GM23248 (cell line): Measurements from ENCODE around the gene PHLPP1. TPM values are rescaled to one million over a fixed set of nuclear protein-coding genes. Genes with fewer than 3 reads are reported as not detected.

Source experiments
- DNase-seq: peaks from one replicate; pipeline ENCODE4 v3.0.0-alpha.2; 2015
- H2AFZ ChIP-seq: fragments of 200-600 bp; sonication (generic); 2 replicates; pipeline ENCODE4 v1.6.1; 2016; ENCODE audit warnings: antibody characterized with exemption
- H3F3A ChIP-seq: fragments of 200-600 bp; sonication (generic); 2 replicates; pipeline ENCODE4 v1.6.1; 2016; ENCODE audit warnings: mild to moderate bottlenecking, antibody characterized with exemption, mixed run types; ENCODE audit not compliant: insufficient read depth
- H3K27ac ChIP-seq: fragments of 200-600 bp; sonication (generic); 2 replicates; pipeline ENCODE4 v1.5.1; 2016; ENCODE audit warnings: mild to moderate bottlenecking
- H3K27me3 ChIP-seq: fragments of 200-600 bp; sonication (generic); replicated peaks from 2 replicates; pipeline ENCODE4 v1.6.1; 2016; ENCODE audit warnings: mild to moderate bottlenecking; ENCODE audit not compliant: insufficient read depth
- H3K36me3 ChIP-seq: fragments of 200-600 bp; sonication (generic); 2 replicates; pipeline ENCODE4 v1.6.1; 2016; ENCODE audit warnings: low read depth, mild to moderate bottlenecking
- H3K4me1 ChIP-seq: fragments of 200-600 bp; sonication (generic); 2 replicates; pipeline ENCODE4 v1.6.1; 2016; ENCODE audit warnings: mild to moderate bottlenecking; ENCODE audit not compliant: insufficient read depth
- H3K4me2 ChIP-seq: fragments of 200-600 bp; sonication (generic); one replicate; pipeline ENCODE4 v1.6.1; 2016; ENCODE audit warnings: mild to moderate bottlenecking; ENCODE audit not compliant: unreplicated experiment
- H3K4me3 ChIP-seq: fragments of 200-600 bp; sonication (generic); 2 replicates; pipeline ENCODE4 v1.5.1; 2016; ENCODE audit warnings: mild to moderate bottlenecking
- H3K79me2 ChIP-seq: fragments of 200-600 bp; sonication (generic); 2 replicates; pipeline ENCODE4 v1.6.1; 2016; ENCODE audit warnings: mild to moderate bottlenecking; ENCODE audit not compliant: insufficient read depth
- H3K9ac ChIP-seq: fragments of 200-600 bp; sonication (generic); 2 replicates; pipeline ENCODE4 v1.6.1; 2016; ENCODE audit warnings: mild to moderate bottlenecking
- H3K9me2 ChIP-seq: fragments of 200-600 bp; sonication (generic); 2 replicates; pipeline ENCODE4 v1.6.1; 2016; ENCODE audit warnings: mixed run types, mild to moderate bottlenecking, moderate library complexity; ENCODE audit not compliant: insufficient read depth
- H3K9me3 ChIP-seq: fragments of 200-600 bp; sonication (generic); one replicate; pipeline ENCODE4 v1.6.1; 2017; ENCODE audit warnings: low read depth
- H4K20me1 ChIP-seq: fragments of 200-600 bp; sonication (generic); 2 replicates; pipeline ENCODE4 v1.6.0; 2016; ENCODE audit not compliant: insufficient read depth
- EZH2 ChIP-seq: fragments of 200-600 bp; sonication (generic); IDR thresholded peaks from 2 replicates; pipeline ENCODE4 v1.6.1; 2018; ENCODE audit warnings: antibody characterized with exemption, mild to moderate bottlenecking; ENCODE audit not compliant: insufficient read depth, poor library complexity, severe bottlenecking
- EZH2phosphoT487 ChIP-seq: fragments of 200-600 bp; sonication (generic); IDR thresholded peaks from 2 replicates; pipeline ENCODE4 v1.6.1; 2018; ENCODE audit warnings: antibody characterized with exemption, moderate library complexity, mild to moderate bottlenecking, low read depth; ENCODE audit not compliant: insufficient read depth
- WGBS, 2 experiments: methylation state at CpG; one replicate each; pipeline ENCODE4 v1.1.6; 2015 to 2017; ENCODE audit warnings: low lambda C conversion rate in 2 of 2, low coverage in 1 of 2; ENCODE audit errors: missing lambda C conversion rate in 2 of 2; 5-methylcytosine and 5-hydroxymethylcytosine counted together
- in situ Hi-C: fragments of 300-500 bp; cut with MboI; formaldehyde crosslinking; loops from 2 replicates; pipeline ENCODE4 v1.15.0; 2020
- polyA plus RNA-seq: library from polyadenylated mRNA; unstranded; fragments of >200 nt; fragmentation: Nextera tagmentation; extraction: Ambion mirVana; gene quantifications from 2 replicates; pipeline ENCODE4 v1.2.1, GENCODE V29; 2016
- total RNA-seq: library from RNA; depleted of rRNA; stranded (reverse); fragments of >200 nt; shearing (Covaris generic); gene quantifications from 2 replicates; pipeline ENCODE4 v1.2.3, GENCODE V29; 2014

Gene PHLPP1
- total and polyA plus RNA-seq, 2 experiments from 2014 or later, result 1.1 to 6.8 TPM

- H3K9me2 ChIP-seq, result no peaks in the 10 kb centered on the region
- no peak for DNase-seq
- WGBS, 2 experiments, result 88 to 90% methylated on average over 5 of the region's 5 CpGs
- H3K4me3 ChIP-seq, result no peak overlapping the region
- peaks cover 13% of the 10 kb centered on the region for H3K4me1 ChIP-seq
- H2AFZ ChIP-seq, result no peak overlapping the region
- H4K20me1 ChIP-seq, result no peaks in the 10 kb centered on the region
- peaks cover 55% of the 10 kb centered on the region for H3K79me2 ChIP-seq
- H3K9me3 ChIP-seq, result no peaks in the 10 kb centered on the region
- H3K9ac ChIP-seq, result no peak overlapping the region
- peak overlapping the region; percentile 48 for H3K27ac ChIP-seq
- H3F3A ChIP-seq, result peaks cover 14% of the 10 kb centered on the region; the same call in 1 of the 2 replicates
- no peaks in the 10 kb centered on the region for H3K36me3 ChIP-seq
- H3K27me3 ChIP-seq, result no peaks in the 10 kb centered on the region
- in situ Hi-C loops, result no loop called here
- TF ChIP-seq EZH2 (no peak), EZH2phosphoT487 (no peak)
- H3K4me2 ChIP-seq, result no peak overlapping the region
These were observed 45.0 kb downstream of the PHLPP1 start for GRCh38 chr18:62760403-62760734.

- WGBS, 2 experiments, result 89 to 90% methylated on average over 7 of the region's 7 CpGs
- Histone ChIP-seq H4K20me1 (no peaks in the 10 kb centered on the region), H3K4me1 (peaks cover 26% of the 10 kb centered on the region), H3K27ac (no peak overlapping the region), H3K79me2 (peaks cover 32% of the 10 kb centered on the region), H3K4me2 (no peak overlapping the region), H3K9ac (no peak overlapping the region), H3K9me3 (no peaks in the 10 kb centered on the region), H3F3A (peaks cover 14% of the 10 kb centered on the region; the same call in 1 of the 2 replicates), H3K4me3 (no peak overlapping the region), H3K27me3 (no peaks in the 10 kb centered on the region), H3K9me2 (no peaks in the 10 kb centered on the region), H3K36me3 (no peaks in the 10 kb centered on the region), H2AFZ (no peak overlapping the region)
- in situ Hi-C loops, result no loop called here
- DNase-seq, result no peak
- TF ChIP-seq EZH2, result no peak
- TF ChIP-seq EZH2phosphoT487, result no peak
These were observed 47.8 kb downstream of the PHLPP1 start for GRCh38 chr18:62763101-62763521.

- Histone ChIP-seq H3K4me2 (no peak overlapping the region), H3K27ac (no peak overlapping the region), H3K79me2 (peaks cover 16% of the 10 kb centered on the region), H3K36me3 (no peaks in the 10 kb centered on the region), H3K27me3 (no peaks in the 10 kb centered on the region), H2AFZ (no peak overlapping the region), H3K4me1 (peaks cover 33% of the 10 kb centered on the region), H3K9me3 (no peaks in the 10 kb centered on the region), H4K20me1 (no peaks in the 10 kb centered on the region), H3K9me2 (no peaks in the 10 kb centered on the region), H3F3A (no peaks in the 10 kb centered on the region), H3K9ac (no peak overlapping the region), H3K4me3 (no peak overlapping the region)
- in situ Hi-C loops, result no loop called here
- TF ChIP-seq EZH2phosphoT487 (no peak), EZH2 (no peak)
- no peak for DNase-seq
- WGBS, 2 experiments, result 93 to 98% methylated on average over 4 of the region's 4 CpGs
These were observed 50.9 kb downstream of the PHLPP1 start for GRCh38 chr18:62766266-62766665.

DNA sequence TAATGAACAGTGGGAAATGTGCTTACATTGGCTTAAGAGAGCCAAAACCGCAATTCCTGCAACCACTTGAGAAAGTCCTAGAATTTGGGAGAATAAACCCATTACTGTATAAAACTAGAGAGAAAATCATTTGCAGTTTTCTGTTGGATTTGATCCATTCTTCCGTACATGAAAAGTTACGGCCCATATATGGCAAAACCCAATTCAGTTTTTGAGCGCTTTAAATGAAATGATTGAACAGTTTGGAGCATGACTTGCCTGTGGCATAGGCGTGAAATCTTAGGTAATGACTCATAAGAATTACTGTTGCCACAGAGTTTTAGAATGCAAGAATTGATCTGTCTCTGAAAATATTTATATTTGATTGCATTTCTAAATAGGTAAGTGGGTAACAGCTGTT lies 52.0 kb downstream of the PHLPP1 start:
- TF ChIP-seq EZH2phosphoT487 (no peak), EZH2 (no peak)
- DNase-seq, result peak; percentile 55
- H3K4me1 ChIP-seq, result peaks cover 33% of the 10 kb centered on the region
- no peaks in the 10 kb centered on the region for H3K9me2 ChIP-seq
- no peaks in the 10 kb centered on the region for H3K36me3 ChIP-seq
- H3K9me3 ChIP-seq, result no peaks in the 10 kb centered on the region
- H3K4me3 ChIP-seq, result no peak overlapping the region
- no peaks in the 10 kb centered on the region for H4K20me1 ChIP-seq
- in situ Hi-C loops, result no loop called here
- H3K27me3 ChIP-seq, result no peaks in the 10 kb centered on the region
- H3K9ac ChIP-seq, result no peak overlapping the region
- no peaks in the 10 kb centered on the region for H3F3A ChIP-seq
- H3K79me2 ChIP-seq, result peaks cover 26% of the 10 kb centered on the region
- WGBS, 2 experiments, result 71% methylated on average over 5 of the region's 5 CpGs
- H2AFZ ChIP-seq, result no peak overlapping the region
- H3K27ac ChIP-seq, result no peak overlapping the region
- H3K4me2 ChIP-seq, result peak overlapping the region; percentile 5

GRCh38 chr18:62767836-62768557 lies 52.7 kb downstream of the PHLPP1 start:
- Histone ChIP-seq H4K20me1 (no peaks in the 10 kb centered on the region), H3F3A (no peaks in the 10 kb centered on the region), H3K79me2 (peaks cover 33% of the 10 kb centered on the region), H3K4me2 (peak overlapping the region; percentile 5), H3K9me3 (no peaks in the 10 kb centered on the region), H3K27me3 (no peaks in the 10 kb centered on the region), H3K4me3 (no peak overlapping the region), H3K9me2 (no peaks in the 10 kb centered on the region), H2AFZ (no peak overlapping the region), H3K4me1 (peaks cover 33% of the 10 kb centered on the region), H3K27ac (no peak overlapping the region), H3K9ac (no peak overlapping the region), H3K36me3 (no peaks in the 10 kb centered on the region)
- WGBS, 2 experiments, result 82 to 88% methylated on average over 3 of the region's 3 CpGs
- in situ Hi-C loops, result no loop called here
- TF ChIP-seq EZH2 (no peak), EZH2phosphoT487 (no peak)
- DNase-seq, result no peak
